Ramos (cell line): ENCODE measurements around the gene SCYGR7.
"Not testable (repeated sequence)": the region's sequence is repeated elsewhere in the genome, so short reads cannot be mapped to it uniquely, and the experiment has no call there.

Experiments used
- in situ Hi-C: fragments of 300-500 bp; cut with MboI; formaldehyde crosslinking; loops from one replicate; pipeline ENCODE4 v1.14.3; 2022; ENCODE audit warnings: low sequenced_read_pairs; ENCODE audit not compliant: unreplicated experiment

The SCYGR7 gene, protein sequence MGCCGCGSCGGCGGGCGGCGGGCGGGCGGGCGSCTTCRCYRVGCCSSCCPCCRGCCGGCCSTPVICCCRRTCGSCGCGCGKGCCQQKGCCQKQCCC

DNA sequence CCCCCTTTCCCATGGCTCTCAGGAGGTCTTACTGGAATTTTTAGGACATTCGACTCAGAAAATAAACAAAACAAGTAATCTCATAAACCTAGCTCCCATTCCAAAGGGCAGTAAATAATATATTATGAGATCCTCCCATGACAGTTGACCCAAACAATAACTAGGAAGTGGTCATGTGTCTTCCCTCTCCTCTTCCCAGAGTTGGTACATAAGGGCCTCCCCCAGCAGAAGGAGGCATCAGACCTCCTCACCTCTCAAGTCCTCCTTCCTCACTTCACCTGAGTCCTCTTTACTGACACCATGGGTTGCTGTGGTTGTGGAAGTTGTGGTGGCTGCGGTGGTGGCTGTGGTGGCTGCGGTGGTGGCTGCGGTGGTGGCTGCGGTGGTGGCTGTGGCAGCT lies at the start of gene SCYGR7:
TSS of gene SCYGR7 (plus strand) at position 301 of the 400 bp plus-strand sequence. CDS start at position 301, 0 bp downstream.
- in situ Hi-C loops, result no loop called here

DNA sequence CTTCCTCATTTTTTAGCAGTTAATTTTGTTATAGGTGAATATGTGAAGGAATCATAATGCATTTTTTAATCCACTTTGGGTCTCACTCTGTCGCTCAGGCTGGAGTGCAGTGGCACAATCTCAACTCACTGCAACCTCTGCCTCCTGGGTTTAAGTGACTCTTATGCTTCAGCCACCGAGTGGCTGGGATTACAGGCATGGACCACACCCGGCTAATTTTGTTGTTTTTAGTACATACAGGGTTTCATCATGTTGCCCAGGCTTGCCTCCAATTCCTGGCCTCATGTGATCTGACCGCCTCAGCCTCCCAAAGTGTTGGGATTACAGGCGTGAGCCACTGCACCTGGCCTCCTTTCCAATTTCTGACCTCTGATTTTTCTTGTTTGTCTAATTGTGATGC lies 43.9 kb upstream of the SCYGR7 start:
- in situ Hi-C loops, result no loop called here

DNA sequence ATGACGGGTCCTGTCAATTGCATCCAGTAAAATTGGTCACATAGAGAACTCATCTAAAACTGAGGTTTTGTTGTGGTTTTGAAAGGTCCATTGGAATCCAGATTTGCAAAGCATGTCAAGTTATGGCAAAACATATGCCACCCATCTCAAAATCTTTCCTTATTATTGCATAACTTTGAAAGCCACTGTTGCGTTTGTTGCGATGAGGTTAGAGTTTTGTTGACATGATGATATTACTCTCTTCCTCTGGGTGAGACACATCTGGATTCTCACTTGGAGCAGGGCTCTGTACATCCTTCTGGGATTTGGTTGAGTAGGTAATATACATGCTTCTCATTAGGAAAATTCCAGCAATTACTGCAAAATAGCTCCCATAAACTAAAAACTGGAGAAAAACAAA lies 40.9 kb upstream of the SCYGR7 start:
- in situ Hi-C loops, result no loop called here

DNA sequence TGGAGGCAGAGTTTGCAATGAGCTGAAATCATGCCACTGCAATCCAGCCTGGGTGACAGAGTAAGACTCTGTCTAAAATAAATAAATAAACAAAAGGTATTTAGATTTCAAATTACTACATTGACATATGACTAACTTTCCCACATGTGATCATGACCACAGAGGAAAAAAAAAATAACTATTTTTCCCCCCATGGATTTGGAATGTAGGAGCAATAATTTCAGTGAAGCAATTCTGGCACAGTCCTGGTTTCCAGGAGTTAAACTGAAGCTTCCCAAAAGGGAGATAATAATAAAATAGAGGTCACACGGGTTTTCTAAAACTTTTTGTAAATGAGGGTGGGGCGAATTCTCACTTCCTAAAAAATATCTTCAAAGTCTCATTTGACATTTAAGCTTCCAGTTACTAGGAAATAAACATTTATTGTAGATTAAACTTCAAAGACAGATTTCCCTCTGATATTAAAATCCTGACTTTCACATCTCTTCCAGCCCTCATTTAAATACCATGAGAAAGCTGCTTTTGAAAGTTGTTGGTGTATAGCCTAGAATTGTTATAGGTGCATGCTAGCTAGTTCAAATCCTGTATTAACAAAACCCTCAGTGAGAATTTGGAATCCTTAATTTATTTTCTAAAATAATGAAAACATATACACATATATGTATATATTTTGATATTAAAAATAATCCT lies 31.0 kb upstream of the SCYGR7 start:
- in situ Hi-C loops, result no loop called here

DNA sequence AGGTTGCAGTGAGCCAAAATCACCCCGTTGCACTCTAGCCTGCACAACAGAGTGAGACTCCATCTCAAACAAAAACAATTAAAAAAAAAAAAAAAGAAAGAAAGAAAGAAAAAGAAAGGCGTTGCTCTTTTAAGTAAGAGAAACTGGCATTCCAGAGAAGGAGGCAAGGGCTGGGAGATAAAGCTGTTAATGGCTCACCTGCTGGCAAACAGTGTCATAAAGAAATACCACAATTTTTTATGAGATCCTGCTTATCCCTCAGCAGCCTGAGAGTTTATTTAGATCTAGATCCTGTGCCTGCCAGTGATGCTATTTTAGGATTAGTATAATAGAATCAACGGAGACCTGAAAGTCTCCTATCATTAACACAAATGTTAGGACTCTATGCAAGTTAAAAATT lies 26.6 kb upstream of the SCYGR7 start:
- in situ Hi-C loops, result no loop called here

DNA sequence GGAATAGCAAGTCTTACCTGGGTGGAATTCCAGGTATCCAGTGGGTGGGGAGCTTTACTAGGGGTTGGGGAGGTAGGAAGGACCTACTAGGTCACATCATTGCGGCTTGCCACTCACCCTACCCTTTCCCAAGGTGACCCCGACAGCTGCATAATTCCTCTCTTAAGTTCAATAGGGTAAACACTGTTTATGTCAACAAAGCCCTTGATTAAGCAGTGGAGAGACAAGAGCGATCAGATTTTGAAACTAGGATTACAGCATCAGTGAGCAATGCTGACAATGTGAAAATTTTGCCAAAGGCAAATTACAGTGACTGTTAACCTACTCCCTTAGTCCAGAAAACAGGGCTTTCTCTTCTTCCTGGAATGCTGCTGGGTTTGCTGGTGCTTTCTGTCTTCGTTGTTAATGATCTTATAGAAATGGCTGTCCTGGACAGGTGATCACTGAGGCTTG lies 24.8 kb upstream of the SCYGR7 start:
- in situ Hi-C loops, result no loop called here

DNA sequence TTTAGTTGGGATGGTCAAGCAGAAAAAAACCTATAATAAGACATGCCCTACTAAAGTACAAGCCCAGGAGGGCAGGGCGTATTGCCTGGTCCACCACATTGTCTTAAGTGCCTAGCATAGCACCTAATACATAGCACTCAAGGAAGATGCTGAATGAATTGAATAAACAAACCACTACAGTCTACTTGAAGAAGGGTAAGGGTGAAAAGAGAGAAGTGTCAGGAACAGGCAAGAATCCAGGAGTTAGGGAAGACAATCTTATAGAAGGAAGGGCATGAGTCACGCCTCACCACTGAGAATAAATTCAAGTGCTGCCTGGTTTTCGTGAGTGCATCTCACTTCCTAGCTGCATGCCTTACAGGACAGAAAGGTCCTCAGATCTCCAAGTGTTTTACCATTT lies 24.2 kb upstream of the SCYGR7 start:
- in situ Hi-C loops, result no loop called here

DNA sequence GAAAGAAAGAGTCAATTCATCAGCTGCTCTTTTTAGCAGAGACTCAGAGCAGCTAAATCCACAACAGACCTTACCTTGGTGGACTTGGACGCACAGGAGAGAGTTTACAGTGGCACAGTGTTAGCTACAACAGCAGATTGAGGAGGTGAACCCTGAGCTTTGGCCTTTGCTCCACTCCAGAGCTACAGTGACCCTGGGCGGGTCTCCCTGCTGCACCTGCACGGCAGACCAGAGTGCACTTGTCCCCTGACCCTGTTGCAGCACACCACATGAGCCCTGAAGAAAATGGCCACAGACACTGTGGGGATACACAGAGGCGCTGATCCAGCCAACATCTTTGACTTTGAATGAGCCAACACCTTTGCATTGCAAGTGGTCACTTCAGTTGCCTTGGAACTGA lies 21.3 kb upstream of the SCYGR7 start:
- in situ Hi-C loops, result no loop called here

DNA sequence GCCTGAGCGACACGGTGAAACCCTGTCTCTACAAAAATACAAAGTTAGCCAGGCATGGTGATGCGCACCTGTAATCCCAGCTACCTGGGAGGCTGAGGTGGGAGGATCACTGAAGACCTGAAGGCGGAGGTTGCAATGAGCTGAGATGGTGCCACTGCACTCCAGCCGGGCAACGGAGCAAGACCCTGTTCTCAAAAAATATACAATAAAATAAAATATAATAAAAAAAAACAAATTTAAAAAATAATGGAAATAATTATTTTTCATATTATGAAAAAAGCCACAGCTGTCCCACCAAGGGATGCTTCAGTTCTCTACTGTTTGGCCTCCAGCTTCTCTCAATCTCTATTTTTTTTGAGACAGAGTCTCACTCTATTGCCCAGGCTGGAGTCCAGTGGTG lies 20.7 kb upstream of the SCYGR7 start:
- in situ Hi-C loops, result no loop called here

DNA sequence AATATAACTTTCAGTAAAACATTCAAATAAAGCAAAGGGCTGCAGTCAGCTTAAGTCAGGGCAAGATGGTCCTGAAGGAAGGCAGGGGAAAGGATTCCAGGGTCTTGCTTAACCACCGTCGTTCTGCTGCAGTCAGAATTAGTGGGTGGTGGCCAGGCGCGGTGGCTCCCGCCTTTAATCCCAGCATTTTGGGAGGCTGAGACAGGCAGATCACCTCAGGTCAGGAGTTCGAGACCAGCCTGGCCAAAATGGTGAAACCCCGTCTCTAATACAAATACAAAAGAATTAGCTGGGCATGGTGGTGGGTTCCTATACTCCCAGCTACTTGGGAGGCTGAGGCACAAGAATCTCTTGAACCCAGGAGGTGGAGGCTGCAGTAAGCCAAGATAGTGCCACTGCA lies 17.1 kb upstream of the SCYGR7 start:
- in situ Hi-C loops, result no loop called here

DNA sequence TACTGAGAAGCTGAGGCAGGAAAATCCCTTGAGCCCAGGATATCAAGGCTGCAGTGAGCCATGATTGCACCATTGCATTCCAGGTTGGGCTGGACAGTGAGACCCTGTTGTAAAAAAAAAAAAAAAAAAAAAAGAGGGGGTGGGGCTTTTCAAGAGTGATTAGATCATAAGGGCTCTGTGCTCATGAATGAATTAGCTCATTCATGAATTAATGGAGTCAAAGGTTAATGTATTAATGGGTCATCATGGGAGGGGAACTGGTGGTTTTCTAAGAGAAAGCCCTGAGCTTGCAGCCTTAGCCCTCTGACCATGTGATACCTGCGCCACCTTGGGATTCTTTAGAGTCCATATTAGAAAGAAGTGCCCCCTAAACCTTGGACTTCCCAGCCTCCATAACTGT lies 14.8 kb upstream of the SCYGR7 start:
- in situ Hi-C loops, result no loop called here

DNA sequence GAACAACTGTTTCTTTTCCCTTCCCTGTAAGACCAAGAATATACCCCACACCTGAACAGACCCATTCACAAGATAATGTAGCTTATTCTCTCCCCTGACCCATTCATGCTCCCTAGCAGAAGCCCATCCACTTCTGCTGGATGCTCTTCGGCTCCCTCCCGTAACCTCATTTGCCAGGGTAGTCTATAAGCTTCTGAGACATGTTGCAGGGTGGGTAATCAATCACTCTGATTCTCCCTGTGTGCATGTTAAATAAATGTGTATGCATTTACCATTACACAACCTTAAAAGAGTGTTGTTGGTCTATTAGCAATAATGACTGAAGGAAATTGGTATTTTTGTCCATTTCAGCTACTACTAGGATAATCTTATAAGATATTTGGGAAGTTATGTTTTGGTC lies 11.6 kb upstream of the SCYGR7 start:
- in situ Hi-C loops, result no loop called here

DNA sequence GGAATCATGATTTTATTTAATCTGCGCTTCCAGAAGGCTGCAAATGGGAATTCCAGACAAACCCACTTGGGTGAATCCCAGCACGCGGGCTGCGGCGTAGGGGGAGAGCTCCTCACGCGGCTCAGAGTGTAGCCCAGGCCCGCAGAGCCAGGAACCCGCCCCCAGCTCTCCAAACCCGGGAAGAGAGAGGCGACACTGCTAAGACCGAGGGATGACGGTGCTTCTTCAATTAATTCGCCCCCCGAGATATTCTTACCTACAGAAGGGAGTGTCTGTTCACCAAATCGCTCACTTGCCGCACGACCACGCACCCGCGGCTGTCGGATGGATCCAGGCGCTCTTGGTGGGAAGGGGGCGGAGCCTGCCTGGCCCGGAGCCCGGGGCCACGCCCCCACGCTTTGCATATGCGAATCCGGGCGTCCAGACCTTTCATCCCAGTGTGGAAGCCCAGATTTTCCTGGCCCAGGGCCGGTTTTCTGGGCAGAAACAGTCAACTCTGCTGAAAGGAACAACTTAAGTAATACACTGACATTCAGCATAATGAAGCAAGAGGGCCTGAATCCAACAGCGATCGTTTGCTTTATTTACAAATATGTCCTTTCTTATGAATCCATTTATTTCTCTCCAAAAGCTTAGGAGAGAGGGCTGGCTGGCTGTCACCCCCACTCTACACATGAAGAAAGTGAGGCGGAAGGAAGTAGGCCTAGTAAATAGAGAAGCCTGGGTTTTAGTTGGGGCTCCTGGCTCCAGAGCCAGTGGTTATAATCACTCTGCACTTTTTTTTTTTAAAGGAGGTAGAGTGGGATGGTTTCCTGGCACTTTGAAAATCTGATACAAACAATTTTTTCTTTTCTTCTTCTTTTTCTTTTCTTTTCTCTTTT lies 10.2 kb upstream of the SCYGR7 start, which contains the start of gene SLC19A3:
TSS of gene SLC19A3 (minus strand) at position 342 of the 881 bp plus-strand sequence. CDS start 15,710 bp downstream, outside the sequence.
- in situ Hi-C loops, result no loop called here

DNA sequence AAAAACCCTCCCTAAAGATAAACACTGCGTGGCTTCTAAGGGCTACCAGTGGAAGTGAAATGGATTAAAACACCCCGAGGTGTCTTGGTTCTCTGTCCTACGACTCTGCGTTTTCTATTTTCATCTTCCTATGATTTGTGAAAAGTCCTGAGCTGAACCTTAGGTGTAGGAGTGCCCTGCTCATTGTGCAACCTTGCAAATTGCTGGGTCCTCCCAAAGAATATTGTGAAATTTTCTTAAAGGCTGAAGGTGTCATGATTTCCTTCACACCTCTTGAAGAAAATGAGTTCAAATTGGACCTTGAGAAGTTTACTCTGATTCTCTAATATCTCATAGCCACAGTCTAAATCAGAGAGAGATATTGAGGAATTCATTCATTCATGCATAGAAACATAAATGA lies 8.5 kb upstream of the SCYGR7 start:
- in situ Hi-C loops, result no loop called here

DNA sequence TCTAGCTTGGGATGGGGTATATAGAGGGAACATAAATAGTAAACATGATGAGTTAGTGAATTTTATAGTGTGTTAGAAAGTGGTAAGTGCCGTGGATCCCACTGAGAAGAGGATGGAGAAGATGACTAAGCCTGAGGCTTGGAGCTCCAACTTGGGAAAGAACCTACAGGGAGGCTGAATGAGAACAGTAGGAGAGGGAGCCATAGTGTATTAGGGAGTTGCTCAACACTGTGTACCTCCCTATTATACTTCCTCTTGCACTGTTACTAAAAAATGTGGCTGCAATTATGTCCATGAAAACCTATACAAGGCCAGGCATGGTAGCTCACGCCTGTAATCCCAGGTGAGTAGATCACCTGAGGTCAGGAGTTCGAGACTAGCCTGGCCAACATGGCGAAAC lies 7.5 kb upstream of the SCYGR7 start:
- in situ Hi-C loops, result no loop called here

DNA sequence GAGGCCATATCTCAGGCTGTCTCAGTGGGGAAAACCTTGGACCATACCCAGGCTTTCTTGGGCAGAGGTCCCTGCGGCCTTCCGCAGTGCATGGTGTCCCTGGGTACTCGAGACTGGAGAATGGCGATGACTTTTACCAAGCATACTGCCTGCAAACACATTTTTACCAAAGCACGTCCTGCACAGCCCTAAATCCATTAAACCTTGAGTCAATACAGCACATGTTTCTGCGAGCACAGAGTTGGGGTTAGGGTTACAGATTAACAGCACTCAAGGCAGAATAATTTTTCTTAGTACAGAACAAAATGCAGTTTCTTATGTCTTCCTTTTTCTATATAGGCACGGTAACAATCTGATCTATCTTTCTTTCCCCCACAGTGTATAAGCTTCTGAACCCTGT lies 5.3 kb upstream of the SCYGR7 start:
- in situ Hi-C loops, result not testable (repeated sequence)

DNA sequence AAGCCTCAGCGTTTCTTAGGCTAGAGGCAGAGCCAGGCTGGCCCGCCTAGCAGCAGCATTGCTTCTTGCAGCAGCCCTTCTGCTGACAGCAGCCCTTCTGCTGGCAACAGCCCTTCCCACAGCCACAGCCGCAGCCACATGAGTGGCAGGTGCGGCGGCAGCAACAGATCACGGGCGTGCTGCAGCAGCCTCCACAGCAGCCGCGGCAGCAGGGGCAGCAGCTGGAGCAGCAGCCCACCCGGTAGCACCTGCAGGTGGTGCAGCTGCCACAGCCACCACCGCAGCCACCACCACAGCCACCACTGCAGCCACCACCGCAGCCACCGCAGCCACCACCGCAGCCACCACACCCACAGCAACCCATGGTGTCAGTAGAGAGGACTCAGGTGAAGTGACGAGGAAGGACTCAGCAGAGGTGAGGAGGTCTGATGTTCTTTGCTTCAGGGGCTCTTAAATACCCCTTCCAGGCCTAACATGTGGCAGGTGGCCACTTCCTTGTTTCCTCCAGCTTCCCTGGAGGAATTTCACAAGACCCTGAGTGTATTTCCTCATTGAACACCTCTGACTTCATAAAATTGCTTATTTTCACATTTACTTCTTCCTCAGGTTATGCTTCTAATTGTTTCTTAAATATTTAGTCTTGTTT lies 3.6 kb upstream of the SCYGR7 start, which contains the start of gene SCYGR6:
TSS of gene SCYGR6 (minus strand) at position 364 of the 646 bp plus-strand sequence. CDS start at position 364, 0 bp downstream.
- in situ Hi-C loops, result no loop called here

DNA sequence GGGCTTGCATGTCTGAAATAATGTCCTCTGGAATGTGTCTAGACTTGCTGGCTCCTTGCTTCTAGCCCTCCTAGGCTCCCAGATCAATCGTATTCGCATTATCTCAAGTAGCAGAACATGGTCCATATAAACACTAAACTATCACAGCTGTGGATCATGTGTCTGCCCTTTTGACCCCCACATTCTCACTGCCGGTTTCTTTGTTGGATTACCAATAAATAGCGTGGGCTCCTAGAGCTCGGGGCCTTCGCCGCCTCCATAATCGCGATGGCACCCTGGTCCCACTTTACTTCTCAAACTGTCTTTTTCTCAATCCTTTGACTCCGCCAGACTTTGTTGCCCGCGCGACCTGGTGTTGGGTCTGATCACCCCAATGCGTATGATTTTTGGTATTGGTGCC lies 11.2 kb downstream of the SCYGR7 start:
- in situ Hi-C loops, result no loop called here

DNA sequence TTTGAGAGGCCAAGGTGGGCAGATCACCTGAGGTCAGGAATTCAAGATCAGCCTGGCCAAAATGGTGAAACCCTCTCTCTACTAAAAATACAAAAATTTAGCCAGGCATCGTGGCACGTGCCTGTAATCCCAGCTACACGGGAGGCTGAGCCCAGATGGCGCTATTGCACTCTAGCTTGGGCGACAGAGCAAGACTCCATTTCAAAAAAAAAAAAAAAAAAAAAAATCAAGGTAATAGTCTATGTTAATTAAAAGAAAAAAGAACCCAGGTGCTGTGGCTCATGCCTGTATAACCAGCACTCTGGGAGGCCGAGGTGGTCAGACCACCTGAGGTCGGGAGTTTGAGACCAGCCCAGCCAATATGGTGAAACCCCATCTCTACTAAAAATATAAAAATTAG lies 12.6 kb downstream of the SCYGR7 start:
- in situ Hi-C loops, result not testable (repeated sequence)

DNA sequence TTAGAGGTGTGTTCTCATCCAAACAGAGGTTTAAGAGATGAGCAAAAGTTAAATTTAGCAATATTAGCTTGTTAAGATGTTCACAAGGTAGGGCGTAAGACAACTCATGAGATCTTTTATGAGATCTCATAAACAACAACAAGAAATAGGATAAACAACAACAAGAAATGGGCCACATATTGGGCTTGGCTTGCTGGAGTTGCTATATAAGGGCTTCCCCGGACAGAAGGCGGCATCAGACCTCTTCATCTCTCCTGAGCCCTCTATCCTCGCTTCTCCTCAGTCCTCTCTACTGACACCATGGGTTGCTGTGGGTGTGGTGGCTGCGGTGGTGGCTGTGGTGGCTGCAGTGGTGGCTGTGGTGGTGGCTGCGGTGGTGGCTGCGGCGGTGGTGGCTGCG lies 17.5 kb downstream of the SCYGR7 start, which contains the start of gene SCYGR8:
TSS of gene SCYGR8 (plus strand) at position 301 of the 400 bp plus-strand sequence. CDS start at position 301, 0 bp downstream.
- in situ Hi-C loops, result no loop called here
